GM21717 (cell line): ENCODE results near the gene PPP1R14C.
"Not testable (repeated sequence)": the region's sequence is repeated elsewhere in the genome, so short reads cannot be mapped to it uniquely, and the experiment has no call there.

Source experiments
- ATAC-seq: cut with Tn5 transposase; IDR thresholded peaks from one replicate; pipeline ENCODE4 v1.9.1; 2021; ENCODE audit warnings: mild to moderate bottlenecking, moderate library complexity; ENCODE audit not compliant: unreplicated experiment

The PPP1R14C gene

GRCh38 chr6:150165020-150165702 is 22.3 kb downstream of the PPP1R14C start:
- ATAC-seq = no peak

DNA sequence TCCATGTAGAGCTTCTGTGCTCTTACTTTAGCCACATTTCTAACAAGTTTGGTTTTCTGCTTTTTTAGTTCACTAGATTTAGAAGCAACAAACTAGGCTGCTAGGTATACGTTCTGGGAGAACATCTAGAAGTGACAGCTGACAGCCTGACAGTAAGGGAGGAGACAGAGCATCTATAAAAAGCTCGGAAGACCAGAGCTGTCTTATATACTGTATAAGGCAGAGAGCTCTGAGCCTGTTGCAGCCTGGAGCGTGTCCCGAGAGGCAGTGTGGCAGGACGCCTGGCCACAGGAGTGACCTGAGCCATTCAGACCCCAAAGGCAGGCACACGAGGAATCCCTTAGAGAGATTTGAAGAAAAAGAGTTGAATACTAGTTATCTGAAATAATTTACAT is 24.6 kb downstream of the PPP1R14C start:
- no peak for ATAC-seq

DNA sequence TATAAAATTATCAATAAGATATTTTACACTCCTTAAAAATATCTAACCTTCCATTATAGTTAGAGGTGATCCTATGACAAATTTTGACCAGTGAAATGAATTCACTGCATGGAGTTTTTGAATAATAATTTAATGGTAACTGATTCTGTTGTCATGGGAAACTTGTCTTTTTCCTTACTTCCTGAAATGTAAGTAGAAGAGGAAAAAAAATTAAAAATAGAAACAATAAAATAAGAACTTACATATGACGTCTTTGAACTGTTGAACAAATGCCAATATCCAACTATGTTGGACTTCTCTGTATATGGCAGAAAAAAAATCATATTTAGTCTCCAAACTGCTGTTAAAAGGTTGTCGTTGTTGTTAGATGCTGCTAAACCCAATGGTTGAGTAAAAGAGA is 26.3 kb downstream of the PPP1R14C start:
- no peak for ATAC-seq

- ATAC-seq = no peak
These were observed 26.8 kb downstream of the PPP1R14C start for GRCh38 chr6:150169609-150170008.

DNA sequence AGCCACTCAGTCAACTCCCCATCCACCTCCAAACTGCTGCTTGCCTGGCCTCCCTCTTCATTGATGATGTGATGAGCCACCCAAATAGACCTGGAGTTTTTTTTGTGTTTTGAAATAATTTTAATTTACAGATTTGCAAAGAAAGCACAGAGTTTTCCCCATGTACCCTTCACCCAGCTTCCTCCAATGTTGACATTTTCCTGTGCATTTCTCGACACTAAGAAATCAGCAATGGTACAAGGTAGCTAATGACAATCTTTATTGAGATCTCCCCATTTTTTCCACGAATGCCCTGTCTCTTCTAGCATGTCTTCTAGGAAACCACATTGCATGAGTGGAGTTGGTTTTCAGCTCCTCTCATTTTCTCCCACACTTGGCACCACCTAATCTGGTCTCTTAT is 30.1 kb downstream of the PPP1R14C start:
- ATAC-seq = no peak

GRCh38 chr6:150175586-150176151 is 32.8 kb downstream of the PPP1R14C start:
- ATAC-seq = no peak

DNA sequence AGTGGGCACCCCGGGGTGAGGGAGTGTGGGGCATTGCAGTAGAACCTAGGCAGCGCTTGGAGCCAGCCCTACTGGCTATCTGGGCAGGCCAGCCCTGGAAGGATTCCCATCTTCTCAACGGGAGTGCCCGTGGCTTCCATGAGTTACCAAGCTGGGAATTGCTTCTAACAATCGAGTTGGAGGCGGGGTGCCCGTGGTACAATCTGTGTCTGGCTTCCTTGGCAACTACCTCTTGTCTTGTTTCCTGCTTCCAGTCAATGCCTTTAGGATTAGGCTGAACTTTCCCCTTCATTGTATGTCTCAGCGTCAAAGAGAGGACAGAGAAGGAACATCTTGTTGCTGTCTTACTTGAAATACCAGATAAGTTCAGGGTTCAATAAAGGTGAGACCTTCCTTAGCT is 33.3 kb downstream of the PPP1R14C start:
- ATAC-seq = no peak

GRCh38 chr6:150176659-150177058 is 33.8 kb downstream of the PPP1R14C start:
- ATAC-seq = no peak

DNA sequence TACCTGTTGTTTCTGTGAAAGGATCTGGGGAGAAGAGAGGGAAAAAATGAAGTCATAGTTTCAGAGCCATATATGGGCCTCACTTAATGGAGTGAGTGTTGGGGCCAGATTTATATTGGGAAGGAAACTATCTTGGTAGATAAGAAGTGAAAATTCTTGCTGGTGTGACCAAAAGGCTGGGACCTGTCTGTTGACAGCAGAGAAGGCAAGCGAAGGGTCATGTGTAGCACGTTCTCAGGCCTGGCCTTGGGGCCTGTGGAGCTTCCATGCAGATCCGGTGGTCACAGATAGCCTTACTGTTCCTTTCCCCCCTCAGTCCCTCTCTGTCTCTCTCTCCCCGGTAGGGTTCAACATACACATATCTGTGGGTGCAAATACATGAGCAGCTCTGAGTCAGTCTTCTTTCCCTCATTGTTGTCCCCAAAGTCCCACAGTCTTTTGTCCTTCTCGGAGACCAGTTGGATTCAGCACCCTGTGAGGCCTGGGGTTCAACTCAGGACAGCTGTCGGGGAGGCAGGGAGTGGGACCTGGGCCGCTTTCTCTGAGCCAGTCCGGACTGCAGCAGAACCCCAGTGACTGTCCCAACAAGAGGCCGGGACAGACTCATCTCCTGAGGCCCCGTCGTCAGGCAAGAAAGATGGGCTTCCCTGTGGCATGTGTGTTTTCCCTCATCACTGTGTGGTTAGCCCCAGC is 34.6 kb downstream of the PPP1R14C start:
- no peak for ATAC-seq

DNA sequence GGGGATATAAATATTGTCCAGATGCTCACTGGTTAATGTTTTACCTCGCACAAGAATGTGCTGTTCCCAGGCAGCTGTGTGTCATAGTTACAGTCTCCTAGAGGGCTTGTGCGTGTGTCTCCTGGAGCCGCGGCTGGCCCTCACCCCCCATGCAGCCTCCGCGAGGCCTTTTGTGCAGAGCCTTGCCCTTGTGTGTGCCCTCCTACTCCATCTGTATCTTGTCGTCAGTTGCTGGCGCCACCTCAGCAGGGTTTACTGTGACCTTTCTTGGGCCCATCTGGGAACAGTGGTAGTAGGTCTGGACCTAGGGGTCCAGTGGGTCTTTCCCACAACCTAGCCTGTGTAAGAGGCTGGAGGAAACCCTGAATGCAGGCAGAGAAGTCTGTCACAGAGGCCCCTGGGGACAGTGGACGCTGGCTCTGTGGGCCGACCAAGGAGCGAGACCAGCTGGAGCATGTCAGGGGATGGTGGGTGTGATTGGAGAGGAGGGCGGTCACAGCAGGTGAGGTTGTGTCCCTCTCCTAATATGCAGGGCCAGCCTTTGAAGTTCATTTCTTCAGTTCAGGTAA is 35.2 kb downstream of the PPP1R14C start:
- ATAC-seq = no peak

DNA sequence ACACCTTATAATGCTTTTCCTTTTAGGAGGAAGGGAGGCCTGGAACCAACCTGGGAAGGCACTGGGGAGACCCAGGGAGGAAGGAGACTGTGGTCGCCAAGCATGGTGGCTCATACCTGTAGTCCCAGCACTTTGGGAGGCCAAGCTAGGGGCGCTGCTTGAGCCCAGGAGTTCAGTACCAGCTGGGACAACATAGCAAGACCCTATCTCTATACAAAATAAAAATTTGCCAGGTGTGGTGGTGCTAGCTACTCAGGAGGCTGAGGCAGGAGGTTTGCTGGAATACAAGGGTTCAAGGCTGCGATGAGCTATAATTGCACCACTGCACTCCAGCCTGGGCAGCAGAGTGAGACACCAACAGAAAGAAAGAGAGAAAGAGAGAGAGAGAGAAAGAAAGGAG is 36.2 kb downstream of the PPP1R14C start:
- ATAC-seq = no peak

DNA sequence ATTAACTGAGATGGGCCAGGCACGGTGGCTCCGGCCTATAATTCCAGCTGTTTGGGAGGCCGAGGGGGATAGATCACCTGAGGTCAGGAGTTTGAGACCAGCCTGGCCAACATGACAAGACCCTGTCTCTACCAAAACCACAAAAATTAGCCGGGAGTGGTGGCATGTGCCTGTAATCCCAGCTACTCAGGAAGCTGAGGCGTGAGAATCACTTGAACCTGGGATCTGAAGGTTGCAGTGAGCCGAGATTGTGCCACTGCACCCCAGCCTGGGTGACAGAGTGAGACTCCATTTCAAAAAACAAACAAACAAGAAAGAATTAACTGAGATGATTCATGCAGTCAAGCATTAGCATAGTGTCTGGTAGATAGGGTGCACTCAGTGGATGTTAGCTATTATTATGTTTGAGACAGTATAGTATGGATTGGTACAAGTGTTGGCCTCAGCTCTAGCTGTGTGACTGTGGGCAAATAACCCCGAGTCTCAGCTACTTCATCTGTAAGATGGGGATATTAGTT is 37.1 kb downstream of the PPP1R14C start:
- not testable (repeated sequence) for ATAC-seq

DNA sequence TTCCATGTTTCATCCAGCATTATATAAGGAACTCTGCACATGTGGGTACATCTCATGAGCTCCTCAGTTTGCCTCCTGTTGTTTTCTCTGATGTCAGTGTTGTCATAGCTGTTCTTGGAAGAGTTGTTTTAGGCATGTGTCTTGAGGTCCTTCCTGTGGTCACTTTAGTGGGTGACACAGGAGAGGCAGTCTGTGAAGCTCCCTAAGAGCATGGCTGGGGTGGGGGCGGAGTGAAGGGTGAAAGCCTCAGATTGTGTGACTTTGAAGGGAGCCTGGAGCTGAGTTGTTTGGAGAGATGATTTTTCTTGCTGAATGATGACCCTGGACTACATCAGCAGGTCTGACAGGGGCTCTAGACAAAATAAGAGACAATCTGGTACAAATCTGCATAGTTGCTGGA is 37.7 kb downstream of the PPP1R14C start:
- ATAC-seq = no peak

DNA sequence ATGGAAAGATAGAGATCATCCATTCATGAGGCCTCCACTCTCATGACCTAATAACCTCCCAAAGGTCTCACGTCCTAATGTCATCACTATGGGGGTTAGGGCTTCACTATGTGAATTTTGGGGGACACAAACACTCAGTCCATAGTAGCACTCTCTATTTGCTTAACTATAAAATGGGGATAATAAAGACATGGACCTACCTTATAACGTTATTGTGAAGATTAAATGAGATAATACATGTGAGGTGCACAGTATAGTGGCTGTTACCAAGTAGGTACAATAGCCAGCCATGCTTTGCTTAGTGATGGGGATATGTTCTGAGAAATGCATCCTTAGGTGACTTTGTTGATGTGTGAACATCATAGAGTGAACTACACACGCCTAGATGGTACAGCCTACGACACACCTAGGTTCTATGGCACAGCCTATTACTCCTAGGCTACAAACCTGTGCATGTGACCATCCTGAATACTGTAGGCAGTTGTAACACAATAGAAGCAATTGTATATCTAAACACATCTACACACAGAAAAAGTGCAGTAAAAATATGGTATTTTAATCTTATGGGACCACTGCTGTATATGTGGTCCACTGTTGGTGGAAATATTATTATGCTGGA is 39.7 kb downstream of the PPP1R14C start:
- ATAC-seq = no peak

DNA sequence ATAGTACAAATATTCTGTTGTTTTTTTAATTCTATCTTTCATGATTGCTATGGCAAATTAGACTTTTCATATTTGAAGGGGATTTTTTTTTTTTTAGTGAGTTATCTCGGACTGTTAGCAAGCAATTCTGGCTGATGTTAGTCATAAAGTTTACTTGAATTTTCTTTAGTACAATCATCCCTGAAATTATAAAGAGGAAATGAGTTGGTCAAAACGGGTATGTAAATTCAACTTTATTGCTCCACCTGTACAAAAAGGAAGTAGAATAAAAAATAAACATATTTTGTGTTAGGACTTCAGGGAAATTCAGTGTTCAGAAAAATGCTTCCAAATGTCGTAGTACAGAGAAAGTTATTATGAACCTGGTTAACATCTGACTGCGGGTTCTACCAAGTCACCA is 40.3 kb downstream of the PPP1R14C start:
- no peak for ATAC-seq

- ATAC-seq = no peak
These were observed 41.1 kb downstream of the PPP1R14C start for GRCh38 chr6:150183966-150184365.

GRCh38 chr6:150184850-150185731 is 42.2 kb downstream of the PPP1R14C start:
- ATAC-seq = no peak

DNA sequence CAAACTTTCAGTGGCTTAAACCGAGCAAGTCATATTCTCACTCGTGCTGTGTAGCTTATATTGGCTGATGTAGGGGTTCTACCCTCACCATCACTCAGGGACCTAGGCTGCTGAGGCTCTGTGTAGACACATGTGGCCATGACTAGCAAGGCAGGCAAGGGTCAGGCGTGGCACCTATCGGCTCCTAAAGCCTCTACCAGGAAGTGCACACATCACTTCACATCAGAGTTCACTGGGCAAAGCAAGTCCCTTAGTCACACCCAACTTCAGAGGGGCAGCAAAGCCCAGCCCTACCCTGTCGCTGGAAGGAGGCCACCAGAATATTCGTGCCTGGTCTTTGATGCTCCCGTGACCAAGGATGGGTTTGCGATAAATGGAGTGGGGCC is 42.9 kb downstream of the PPP1R14C start:
- ATAC-seq = no peak

DNA sequence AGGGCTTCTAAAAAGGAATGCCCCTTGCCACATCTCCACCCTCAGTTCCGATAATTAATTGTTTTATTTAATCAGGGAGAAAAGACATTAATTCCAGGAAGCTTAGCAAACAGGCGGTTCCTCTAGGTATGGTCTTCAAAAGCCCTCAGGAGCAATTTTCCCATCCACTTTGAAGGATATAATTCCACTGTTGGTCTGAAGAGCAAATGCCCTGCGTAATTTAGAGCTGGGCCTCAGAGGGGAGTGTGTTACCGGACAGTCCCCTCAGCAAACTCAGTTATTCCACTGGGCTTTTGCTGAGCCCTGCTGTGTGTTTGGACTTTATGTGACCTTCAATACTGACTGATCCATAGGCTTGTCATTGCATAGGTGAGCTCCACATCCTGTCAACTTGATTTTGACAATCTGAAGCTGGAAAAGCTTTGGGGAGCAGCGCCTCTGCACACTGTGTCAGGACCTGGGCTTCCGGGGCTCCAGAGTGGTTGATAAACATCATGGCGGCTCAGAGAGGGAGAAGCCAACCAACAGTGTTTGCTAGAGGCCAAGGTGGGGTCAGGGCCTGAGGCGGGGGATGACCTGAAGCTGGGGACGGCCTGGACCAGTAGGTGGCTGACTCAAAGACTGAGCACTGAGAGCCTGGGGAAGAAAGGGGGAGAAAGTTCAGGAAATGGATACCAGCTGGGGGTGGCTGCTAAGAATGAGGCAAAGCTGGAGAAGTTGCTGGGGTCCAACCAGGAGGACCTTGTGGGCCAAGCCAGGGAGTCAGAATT is 43.5 kb downstream of the PPP1R14C start:
- no peak for ATAC-seq

- not testable (repeated sequence) for ATAC-seq
These were observed 44.6 kb downstream of the PPP1R14C start for GRCh38 chr6:150187433-150187832.
